ENCODE data around the gene ZFYVE21. TPM values are rescaled to one million over a fixed set of nuclear protein-coding genes. Genes with fewer than 3 reads are reported as not detected.

ZFYVE21 gene
- total RNA-seq, result 10 to 100 TPM; 29.3 to 92.1 (median 65.5) TPM

GRCh38 chr14:103715052-103716000, at the start of gene ZFYVE21, which contains the start of gene XRCC3:
ZFYVE21 (plus strand) TSS chr14:103715810; CDS start chr14:103715842, 32 bp downstream.
XRCC3 (minus strand) TSS chr14:103715451; CDS start chr14:103711087, 4,364 bp downstream.
- no peaks in the 10 kb centered on the region for H3K27me3 ChIP-seq
- H3K9me3 ChIP-seq, result no peaks in the 10 kb centered on the region
- TF ChIP-seq POLR2AphosphoS5 (IDR thresholded peaks at IDR 0.05) (peak in 1 of 2 donors; percentile 65), EP300 (IDR thresholded peaks at IDR 0.05) (no peak), POLR2A (IDR thresholded peaks at IDR 0.05) (peak in 3 of 4 donors; percentile 43 to 88 (median 74))
- TF ChIP-seq, protein P1, sequence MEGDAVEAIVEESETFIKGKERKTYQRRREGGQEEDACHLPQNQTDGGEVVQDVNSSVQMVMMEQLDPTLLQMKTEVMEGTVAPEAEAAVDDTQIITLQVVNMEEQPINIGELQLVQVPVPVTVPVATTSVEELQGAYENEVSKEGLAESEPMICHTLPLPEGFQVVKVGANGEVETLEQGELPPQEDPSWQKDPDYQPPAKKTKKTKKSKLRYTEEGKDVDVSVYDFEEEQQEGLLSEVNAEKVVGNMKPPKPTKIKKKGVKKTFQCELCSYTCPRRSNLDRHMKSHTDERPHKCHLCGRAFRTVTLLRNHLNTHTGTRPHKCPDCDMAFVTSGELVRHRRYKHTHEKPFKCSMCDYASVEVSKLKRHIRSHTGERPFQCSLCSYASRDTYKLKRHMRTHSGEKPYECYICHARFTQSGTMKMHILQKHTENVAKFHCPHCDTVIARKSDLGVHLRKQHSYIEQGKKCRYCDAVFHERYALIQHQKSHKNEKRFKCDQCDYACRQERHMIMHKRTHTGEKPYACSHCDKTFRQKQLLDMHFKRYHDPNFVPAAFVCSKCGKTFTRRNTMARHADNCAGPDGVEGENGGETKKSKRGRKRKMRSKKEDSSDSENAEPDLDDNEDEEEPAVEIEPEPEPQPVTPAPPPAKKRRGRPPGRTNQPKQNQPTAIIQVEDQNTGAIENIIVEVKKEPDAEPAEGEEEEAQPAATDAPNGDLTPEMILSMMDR (IDR thresholded peaks at IDR 0.05), result peak in 1 of 6 experiments; percentile 21
- DNase-seq, result peak; percentile 98 to 100
- H3K4me3 ChIP-seq, result peak within 1 kb of the TSS; percentile 58 to 98 (median 98)
- no peaks in the 10 kb centered on the region for H3K36me3 ChIP-seq
- peak within 1 kb of the TSS; percentile 61 to 90 (median 80) for H3K27ac ChIP-seq
- peak; percentile 95 to 99 for ATAC-seq (ENCODE audit: low FRiP score in 2 of 2)
- WGBS, 2 donors, result 1 to 3% methylated on average over 6 to 43 of the region's 121 CpGs
- H3K4me1 ChIP-seq, result peaks cover 43 to 78% (median 53%) of the 10 kb centered on the region in 4 donors

DNA sequence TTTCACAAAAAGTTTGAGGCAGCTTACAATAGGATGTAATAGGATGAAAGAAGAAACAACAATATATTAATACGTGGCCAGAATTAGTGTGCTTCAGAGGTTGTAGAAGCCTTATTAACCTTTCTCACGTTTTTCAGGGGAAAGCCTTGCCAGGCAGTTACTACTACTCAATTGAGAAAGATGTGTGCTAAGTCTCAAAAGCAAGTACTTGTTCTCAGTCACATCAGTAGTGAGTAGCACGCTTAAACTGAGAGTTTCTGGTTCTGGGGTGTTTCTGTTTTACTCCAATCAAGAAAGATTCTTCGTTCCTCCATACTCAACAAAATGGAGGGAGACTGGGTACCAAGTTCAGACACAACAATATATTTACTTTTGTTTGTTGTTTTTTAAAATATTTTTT, 47.9 kb upstream of the ZFYVE21 start:
- 82 to 95% methylated on average over 4 of the region's 4 CpGs for WGBS, 2 donors
- TF ChIP-seq POLR2AphosphoS5 (IDR thresholded peaks at IDR 0.05) (no peak), EP300 (IDR thresholded peaks at IDR 0.05) (no peak), POLR2A (IDR thresholded peaks at IDR 0.05) (no peak)
- TF ChIP-seq, protein P1 (IDR thresholded peaks at IDR 0.05), result no peak

DNA sequence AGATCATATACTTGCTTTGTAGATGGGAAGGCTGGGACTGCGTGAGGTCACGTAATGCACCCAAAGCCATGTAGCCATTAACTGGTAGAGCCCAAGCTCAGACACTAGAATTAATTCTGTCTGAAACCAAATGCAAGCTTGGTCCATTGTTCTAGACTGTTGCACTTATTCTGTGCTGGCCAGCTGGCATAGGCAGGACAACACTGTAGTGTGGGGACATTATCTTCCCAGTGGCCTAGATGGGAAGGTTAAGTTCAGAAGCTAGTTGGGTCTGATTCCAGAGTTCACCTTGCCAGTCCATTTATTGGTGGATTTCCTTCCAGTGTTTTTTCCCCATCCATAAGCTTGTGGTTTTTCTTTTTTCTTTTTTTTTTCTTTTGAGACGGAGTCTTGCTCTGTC, 47.5 kb upstream of the ZFYVE21 start:
- peaks cover 30 to 100% (median 75%) of the 10 kb centered on the region in 4 donors for H3K36me3 ChIP-seq
- no peak overlapping the region for H3K4me3 ChIP-seq
- no peak overlapping the region for H3K27ac ChIP-seq
- peaks cover 11 to 13% (median 12%) of the 10 kb centered on the region in 4 donors for H3K4me1 ChIP-seq
- 97 to 100% methylated on average over 3 of the region's 3 CpGs for WGBS, 2 donors
- DNase-seq (no peak), ATAC-seq (ENCODE audit: low FRiP score in 2 of 2) (no peak)
- no peaks in the 10 kb centered on the region for H3K9me3 ChIP-seq
- H3K27me3 ChIP-seq, result no peaks in the 10 kb centered on the region
- TF ChIP-seq POLR2A (IDR thresholded peaks at IDR 0.05) (no peak), POLR2AphosphoS5 (IDR thresholded peaks at IDR 0.05) (no peak), EP300 (IDR thresholded peaks at IDR 0.05) (no peak)
- TF ChIP-seq, protein P1 (IDR thresholded peaks at IDR 0.05), result no peak

More for the DNA sequence above, 47.9 kb upstream of the ZFYVE21 start:
- no peak for DNase-seq
- no peak overlapping the region for H3K27ac ChIP-seq
- no peaks in the 10 kb centered on the region for H3K27me3 ChIP-seq
- H3K4me1 ChIP-seq, result peaks cover 11 to 15% (median 12%) of the 10 kb centered on the region in 4 donors
- H3K9me3 ChIP-seq, result no peaks in the 10 kb centered on the region
- H3K36me3 ChIP-seq, result peaks cover 30 to 100% (median 75%) of the 10 kb centered on the region in 4 donors
- H3K4me3 ChIP-seq, result no peak overlapping the region
- ATAC-seq (ENCODE audit: low FRiP score in 2 of 2), result no peak

GRCh38 chr14:103669370-103669769, 46.2 kb upstream of the ZFYVE21 start:
- no peak overlapping the region for H3K4me3 ChIP-seq
- TF ChIP-seq, protein P1 (IDR thresholded peaks at IDR 0.05), result no peak
- TF ChIP-seq EP300 (IDR thresholded peaks at IDR 0.05) (no peak), POLR2A (IDR thresholded peaks at IDR 0.05) (no peak), POLR2AphosphoS5 (IDR thresholded peaks at IDR 0.05) (no peak)
- no peak for DNase-seq
- 95 to 97% methylated on average over 2 of the region's 2 CpGs for WGBS, 2 donors
- no peaks in the 10 kb centered on the region for H3K27me3 ChIP-seq
- H3K27ac ChIP-seq, result no peak overlapping the region
- peaks cover 33 to 100% (median 80%) of the 10 kb centered on the region in 4 donors for H3K36me3 ChIP-seq
- H3K9me3 ChIP-seq, result no peaks in the 10 kb centered on the region
- peaks cover under 1 to 2% (median 1%) of the 10 kb centered on the region in 4 donors for H3K4me1 ChIP-seq
- ATAC-seq (ENCODE audit: low FRiP score in 2 of 2), result no peak
